PC-9 (cell line): ENCODE data around the gene KDM6A.

ENCODE experiments used
- EZH2 ChIP-seq: fragments of 200-600 bp; sonication (generic); IDR thresholded peaks from 2 replicates; pipeline ENCODE4 v1.8.0; 2017; ENCODE audit warnings: antibody characterized with exemption, low read depth
- TF ChIP-seq, protein P1 (sequence below): fragments of 200-600 bp; sonication (generic); conservative IDR thresholded peaks from 2 replicates; pipeline ENCODE4 v1.6.1; 2017; ENCODE audit warnings: mixed run types, antibody characterized with exemption, mild to moderate bottlenecking, moderate library complexity

DNA sequence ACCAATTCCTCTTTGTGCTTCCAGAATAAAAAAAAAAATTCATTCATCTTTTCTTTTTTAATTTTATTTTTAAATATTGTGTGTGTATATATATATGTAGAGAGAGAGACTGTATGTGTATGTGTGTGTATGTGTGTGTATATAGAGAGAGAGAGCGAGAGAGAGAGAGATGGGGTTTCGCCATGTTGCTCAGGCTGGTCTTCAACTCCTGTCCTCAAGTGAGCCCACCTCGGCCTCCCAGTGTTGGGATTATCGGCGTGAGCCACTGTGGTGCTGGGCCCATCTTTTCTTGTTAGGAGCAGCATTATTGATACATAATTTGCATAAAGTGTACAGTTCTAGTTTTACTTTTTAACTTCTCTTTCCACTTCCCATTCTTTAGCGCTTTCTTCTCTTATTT is 33.6 kb downstream of the KDM6A start:
- TF ChIP-seq EZH2, result no peak
- TF ChIP-seq, protein P1, sequence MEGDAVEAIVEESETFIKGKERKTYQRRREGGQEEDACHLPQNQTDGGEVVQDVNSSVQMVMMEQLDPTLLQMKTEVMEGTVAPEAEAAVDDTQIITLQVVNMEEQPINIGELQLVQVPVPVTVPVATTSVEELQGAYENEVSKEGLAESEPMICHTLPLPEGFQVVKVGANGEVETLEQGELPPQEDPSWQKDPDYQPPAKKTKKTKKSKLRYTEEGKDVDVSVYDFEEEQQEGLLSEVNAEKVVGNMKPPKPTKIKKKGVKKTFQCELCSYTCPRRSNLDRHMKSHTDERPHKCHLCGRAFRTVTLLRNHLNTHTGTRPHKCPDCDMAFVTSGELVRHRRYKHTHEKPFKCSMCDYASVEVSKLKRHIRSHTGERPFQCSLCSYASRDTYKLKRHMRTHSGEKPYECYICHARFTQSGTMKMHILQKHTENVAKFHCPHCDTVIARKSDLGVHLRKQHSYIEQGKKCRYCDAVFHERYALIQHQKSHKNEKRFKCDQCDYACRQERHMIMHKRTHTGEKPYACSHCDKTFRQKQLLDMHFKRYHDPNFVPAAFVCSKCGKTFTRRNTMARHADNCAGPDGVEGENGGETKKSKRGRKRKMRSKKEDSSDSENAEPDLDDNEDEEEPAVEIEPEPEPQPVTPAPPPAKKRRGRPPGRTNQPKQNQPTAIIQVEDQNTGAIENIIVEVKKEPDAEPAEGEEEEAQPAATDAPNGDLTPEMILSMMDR, result no peak
